OCI-LY3 (cell line): ENCODE data around the gene TTC7B.

Experiments
- H2AFZ ChIP-seq: fragments of 200-600, 300-600 bp; shearing (Covaris generic); 2 replicates; pipeline ENCODE4 v1.6.0; 2014; ENCODE audit warnings: antibody characterized with exemption, low read depth, low read length
- H3K27ac ChIP-seq: fragments of 200-600, 300-600 bp; sonication (generic); 2 replicates; pipeline ENCODE4 v1.5.1; 2014; ENCODE audit warnings: mild to moderate bottlenecking, low read length, moderate library complexity, mixed read lengths
- H3K27me3 ChIP-seq: fragments of 200-600, 300-600 bp; sonication (generic); 2 replicates; pipeline ENCODE4 v1.6.1; 2014; ENCODE audit warnings: low read depth, low read length, mixed read lengths
- H3K36me3 ChIP-seq: fragments of 200-600, 300-600 bp; sonication (generic); replicated peaks from 2 replicates; pipeline ENCODE3; 2014; ENCODE audit warnings: low read depth, low read length, mixed read lengths
- H3K4me1 ChIP-seq: fragments of 300-600, 200-600 bp; sonication (generic); 2 replicates; pipeline ENCODE4 v1.6.1; 2014; ENCODE audit warnings: low read length, mixed read lengths
- H3K4me2 ChIP-seq: fragments of 200-600, 300-600 bp; sonication (generic); 2 replicates; pipeline ENCODE4 v1.6.1; 2014; ENCODE audit warnings: low read length, mixed read lengths
- H3K4me3 ChIP-seq: fragments of 300-600, 200-600 bp; sonication (generic); 2 replicates; pipeline ENCODE4 v1.5.1; 2014; ENCODE audit warnings: antibody characterized with exemption, mild to moderate bottlenecking, low read length, moderate library complexity
- H3K79me2 ChIP-seq: fragments of 300-600, 200-600 bp; shearing (Covaris generic); 2 replicates; pipeline ENCODE4 v1.6.1; 2014; ENCODE audit warnings: mild to moderate bottlenecking, low read length, mixed read lengths
- H3K9ac ChIP-seq: fragments of 300-600, 200-600 bp; shearing (Covaris generic); 2 replicates; pipeline ENCODE4 v1.6.0; 2014; ENCODE audit warnings: mild to moderate bottlenecking, low read length, moderate library complexity
- H3K9me3 ChIP-seq: fragments of 200-600, 300-600 bp; shearing (Covaris generic); 2 replicates; pipeline ENCODE4 v1.6.1; 2014; ENCODE audit warnings: low read length, mixed read lengths; ENCODE audit not compliant: insufficient read depth
- H4K20me1 ChIP-seq: fragments of 200-600, 300-600 bp; sonication (generic); 2 replicates; pipeline ENCODE4 v1.6.1; 2016; ENCODE audit warnings: low read length, mixed read lengths; ENCODE audit not compliant: insufficient read depth
- CTCF ChIP-seq: fragments of 200-600, 300-600 bp; sonication (generic); IDR thresholded peaks from 2 replicates; pipeline ENCODE4 v1.5.1; 2014; ENCODE audit warnings: antibody characterized with exemption, low read length, low read depth
- EZH2phosphoT487 ChIP-seq: fragments of 200-600 bp; shearing (Covaris generic); IDR thresholded peaks from 2 replicates; pipeline ENCODE4 v1.6.1; 2018; ENCODE audit warnings: antibody characterized with exemption, mixed run types, low read depth

TTC7B gene

GRCh38 chr14:90613453-90613852, 202.8 kb downstream of the TTC7B start:
- Histone ChIP-seq H3K9ac (no peak overlapping the region), H3K4me2 (no peak overlapping the region), H3K4me3 (no peak overlapping the region), H3K4me1 (peaks cover 25% of the 10 kb centered on the region), H3K27ac (no peak overlapping the region), H2AFZ (no peak overlapping the region), H3K27me3 (0 out of 2 replicates have a peak, but pooled peaks cover 4% of the 10 kb centered on the region), H3K9me3 (no peaks in the 10 kb centered on the region), H3K36me3 (no peaks in the 10 kb centered on the region), H3K79me2 (no peaks in the 10 kb centered on the region), H4K20me1 (no peaks in the 10 kb centered on the region)
- TF ChIP-seq EZH2phosphoT487 (no peak), CTCF (no peak)

- Histone ChIP-seq H3K36me3 (no peaks in the 10 kb centered on the region), H3K27me3 (0 out of 2 replicates have a peak, but pooled peaks cover 6% of the 10 kb centered on the region), H3K4me2 (no peak overlapping the region), H3K4me1 (peaks cover 30% of the 10 kb centered on the region), H3K27ac (no peak overlapping the region), H3K4me3 (no peak overlapping the region), H3K9me3 (no peaks in the 10 kb centered on the region), H3K9ac (no peak overlapping the region), H2AFZ (no peak overlapping the region), H4K20me1 (no peaks in the 10 kb centered on the region), H3K79me2 (no peaks in the 10 kb centered on the region)
- TF ChIP-seq EZH2phosphoT487 (no peak), CTCF (no peak)
Observed at GRCh38 chr14:90612801-90613200, 203.4 kb downstream of the TTC7B start.

- TF ChIP-seq EZH2phosphoT487, result no peak
- no peak for TF ChIP-seq CTCF
- Histone ChIP-seq H3K9ac (no peak overlapping the region), H3K36me3 (no peaks in the 10 kb centered on the region)
Observed at GRCh38 chr14:90611936-90612335, 204.3 kb downstream of the TTC7B start.

GRCh38 chr14:90611501-90611900, 204.7 kb downstream of the TTC7B start:
- H3K79me2 ChIP-seq, result no peaks in the 10 kb centered on the region
- H3K4me2 ChIP-seq, result no peak overlapping the region
- TF ChIP-seq CTCF (no peak), EZH2phosphoT487 (no peak)
- H3K4me1 ChIP-seq, result peaks cover 30% of the 10 kb centered on the region
- H3K27me3 ChIP-seq, result peaks cover 12% of the 10 kb centered on the region; the same call in 1 of the 2 replicates
- no peaks in the 10 kb centered on the region for H3K9me3 ChIP-seq
- H2AFZ ChIP-seq, result no peak overlapping the region
- no peak overlapping the region for H3K9ac ChIP-seq
- H3K4me3 ChIP-seq, result no peak overlapping the region
- H4K20me1 ChIP-seq, result no peaks in the 10 kb centered on the region
- no peak overlapping the region for H3K27ac ChIP-seq
- no peaks in the 10 kb centered on the region for H3K36me3 ChIP-seq

More at GRCh38 chr14:90611936-90612335, 204.3 kb downstream of the TTC7B start:
- Histone ChIP-seq H2AFZ (no peak overlapping the region), H3K27me3 (peaks cover 12% of the 10 kb centered on the region; the same call in 1 of the 2 replicates), H3K4me1 (peaks cover 30% of the 10 kb centered on the region), H3K9me3 (no peaks in the 10 kb centered on the region), H3K27ac (no peak overlapping the region), H4K20me1 (no peaks in the 10 kb centered on the region), H3K79me2 (no peaks in the 10 kb centered on the region), H3K4me3 (no peak overlapping the region), H3K4me2 (no peak overlapping the region)
